ENCODE measurements around the gene ZXDC. TPM values are rescaled to one million over a fixed set of nuclear protein-coding genes. Genes with fewer than 3 reads are reported as not detected.

The ZXDC gene
- total RNA-seq, 1 experiment from 2014 or later, result 61.1 TPM

GRCh38 chr3:126423191-126424038 lies 52.3 kb downstream of the ZXDC start:
- CTCF ChIA-PET, result no interaction called here
- no peak for DNase-seq (ENCODE audit: low spot score)
- no TSS peak for BruUV-seq (replicated peaks)
- POLR2A ChIA-PET (ENCODE audit: low non-redundant PET), result no interaction called here
- Histone ChIP-seq H3K36me3 (ENCODE audit: insufficient read depth, low read length, poor library complexity, severe bottlenecking) (no peaks in the 10 kb centered on the region), H3K9me3 (ENCODE audit: low read depth, low read length, poor library complexity, severe bottlenecking) (peaks cover 11% of the 10 kb centered on the region), H3K27me3 (replicated peaks; ENCODE audit: insufficient read depth, low read depth, low read length, poor library complexity) (no peaks in the 10 kb centered on the region), H3K27ac (ENCODE audit: low read depth, low read length, poor library complexity, severe bottlenecking) (no peak overlapping the region), H3K4me3 (ENCODE audit: low read depth, low read length, poor library complexity, severe bottlenecking) (no peak overlapping the region), H3K4me1 (ENCODE audit: insufficient read depth, low read length, poor library complexity, severe bottlenecking) (no peaks in the 10 kb centered on the region)
- intact Hi-C loops (cut with micrococcal nuclease; ENCODE audit: unreplicated experiment), result no loop called here
- no peak for TF ChIP-seq CTCF (conservative IDR thresholded peaks at IDR 0.05; ENCODE audit: low read depth, low read length)
- no peak for TF ChIP-seq EZH2 (IDR thresholded peaks at IDR 0.05; ENCODE audit: borderline replicate concordance, low read depth, low read length, poor library complexity, severe bottlenecking)

- POLR2A ChIA-PET (ENCODE audit: low non-redundant PET), result no interaction called here
- Histone ChIP-seq H3K9me3 (ENCODE audit: low read depth, low read length, poor library complexity, severe bottlenecking) (peaks cover 11% of the 10 kb centered on the region), H3K36me3 (ENCODE audit: insufficient read depth, low read length, poor library complexity, severe bottlenecking) (no peaks in the 10 kb centered on the region), H3K4me1 (ENCODE audit: insufficient read depth, low read length, poor library complexity, severe bottlenecking) (no peaks in the 10 kb centered on the region), H3K4me3 (ENCODE audit: low read depth, low read length, poor library complexity, severe bottlenecking) (no peak overlapping the region), H3K27ac (ENCODE audit: low read depth, low read length, poor library complexity, severe bottlenecking) (no peak overlapping the region), H3K27me3 (replicated peaks; ENCODE audit: insufficient read depth, low read depth, low read length, poor library complexity) (no peaks in the 10 kb centered on the region)
- CTCF ChIA-PET, result no interaction called here
- intact Hi-C loops (cut with micrococcal nuclease; ENCODE audit: unreplicated experiment), result no loop called here
- TF ChIP-seq EZH2 (IDR thresholded peaks at IDR 0.05; ENCODE audit: borderline replicate concordance, low read depth, low read length, poor library complexity, severe bottlenecking) (no peak), CTCF (conservative IDR thresholded peaks at IDR 0.05; ENCODE audit: low read depth, low read length) (no peak)
- no TSS peak for BruUV-seq (replicated peaks)
- no peak for DNase-seq (ENCODE audit: low spot score)
Measured at GRCh38 chr3:126422571-126423091, 53.1 kb downstream of the ZXDC start.

GRCh38 chr3:126422121-126422520 lies 53.6 kb downstream of the ZXDC start:
- Histone ChIP-seq H3K27ac (ENCODE audit: low read depth, low read length, poor library complexity, severe bottlenecking) (no peak overlapping the region), H3K9me3 (ENCODE audit: low read depth, low read length, poor library complexity, severe bottlenecking) (peaks cover 9% of the 10 kb centered on the region), H3K36me3 (ENCODE audit: insufficient read depth, low read length, poor library complexity, severe bottlenecking) (no peaks in the 10 kb centered on the region), H3K4me3 (ENCODE audit: low read depth, low read length, poor library complexity, severe bottlenecking) (no peak overlapping the region), H3K4me1 (ENCODE audit: insufficient read depth, low read length, poor library complexity, severe bottlenecking) (no peaks in the 10 kb centered on the region), H3K27me3 (replicated peaks; ENCODE audit: insufficient read depth, low read depth, low read length, poor library complexity) (no peaks in the 10 kb centered on the region)
- BruUV-seq (replicated peaks), result no TSS peak
- intact Hi-C loops (cut with micrococcal nuclease; ENCODE audit: unreplicated experiment), result no loop called here
- DNase-seq (ENCODE audit: low spot score), result no peak
- ChIA-PET POLR2A (ENCODE audit: low non-redundant PET) (no interaction called here), CTCF (no interaction called here)
- TF ChIP-seq CTCF (conservative IDR thresholded peaks at IDR 0.05; ENCODE audit: low read depth, low read length) (no peak), EZH2 (IDR thresholded peaks at IDR 0.05; ENCODE audit: borderline replicate concordance, low read depth, low read length, poor library complexity, severe bottlenecking) (no peak)
